GM23248 (cell line): Measurements from ENCODE around the gene PDXDC1.
"Not testable (repeated sequence)": the region's sequence is repeated elsewhere in the genome, so short reads cannot be mapped to it uniquely, and the experiment has no call there.

Experiments
- EZH2 ChIP-seq: fragments of 200-600 bp; sonication (generic); IDR thresholded peaks from 2 replicates; pipeline ENCODE4 v1.6.1; 2018; ENCODE audit warnings: antibody characterized with exemption, mild to moderate bottlenecking; ENCODE audit not compliant: insufficient read depth, poor library complexity, severe bottlenecking
- EZH2phosphoT487 ChIP-seq: fragments of 200-600 bp; sonication (generic); IDR thresholded peaks from 2 replicates; pipeline ENCODE4 v1.6.1; 2018; ENCODE audit warnings: antibody characterized with exemption, moderate library complexity, mild to moderate bottlenecking, low read depth; ENCODE audit not compliant: insufficient read depth

GRCh38 chr16:15015671-15016070 lies 40.8 kb downstream of the PDXDC1 start:
- TF ChIP-seq EZH2, EZH2phosphoT487: not testable (repeated sequence)
